Urinary bladder (tissue), 4 donors: ENCODE data around the gene KCNH5. TPM values are rescaled to one million over a fixed set of nuclear protein-coding genes. Genes with fewer than 3 reads are reported as not detected.

Experiments
- DNase-seq: peaks from one replicate; pipeline ENCODE4 v3.0.0-alpha.2; 2015; ENCODE audit errors: extremely low spot score
- H3K27ac ChIP-seq: one replicate; pipeline ENCODE4 v1.5.1; 2013; ENCODE audit warnings: low read depth, mild to moderate bottlenecking, moderate library complexity
- H3K36me3 ChIP-seq: one replicate; pipeline ENCODE4 v1.6.1; 2013; ENCODE audit warnings: mild to moderate bottlenecking, moderate library complexity; ENCODE audit not compliant: insufficient read depth
- H3K4me1 ChIP-seq: one replicate; pipeline ENCODE4 v1.6.1; 2013; ENCODE audit warnings: mild to moderate bottlenecking, moderate library complexity; ENCODE audit not compliant: insufficient read depth
- H3K4me3 ChIP-seq: one replicate; pipeline ENCODE4 v1.5.1; 2013; ENCODE audit warnings: low read depth, low read length
- WGBS: extraction: QIAGEN DNeasy Blood & Tissue Kit; methylation state at CpG from one replicate; pipeline ENCODE4 v1.1.7; 2013; 5-methylcytosine and 5-hydroxymethylcytosine counted together
- polyA plus RNA-seq: library from polyadenylated mRNA; stranded (reverse); fragments of 200-250 nt; gene quantifications from one replicate; pipeline ENCODE4 v1.2.3, GENCODE V29; 2013
- total RNA-seq: library from RNA; depleted of rRNA; stranded (reverse); fragments of >200 nt; gene quantifications from one replicate; pipeline ENCODE4 v1.2.3, GENCODE V29; 2014
- donor health status: healthy with polysubstance abuse.
- donor health status: healthy.

The KCNH5 gene
- total and polyA plus RNA-seq, 2 donors, result 0.10 to 6.7 TPM

- no peaks in the 10 kb centered on the region for H3K36me3 ChIP-seq
- WGBS, result 57% methylated on average over 4 of the region's 4 CpGs
- H3K4me3 ChIP-seq, result no peak overlapping the region
- peak; percentile 73 for DNase-seq
- peak overlapping the region; percentile 60 for H3K27ac ChIP-seq
- no peaks in the 10 kb centered on the region for H3K4me1 ChIP-seq
These were observed 353.4 kb downstream of the KCNH5 start for GRCh38 chr14:62691647-62692489.

- no peak for DNase-seq
- Histone ChIP-seq H3K27ac (no peak overlapping the region), H3K4me3 (no peak overlapping the region), H3K4me1 (no peaks in the 10 kb centered on the region), H3K36me3 (no peaks in the 10 kb centered on the region)
- 80% methylated on average over 1 of the region's 1 CpG for WGBS
These were observed 355.5 kb downstream of the KCNH5 start for GRCh38 chr14:62689733-62690132.

- 93% methylated on average over 2 of the region's 2 CpGs for WGBS
- H3K4me1 ChIP-seq, result no peaks in the 10 kb centered on the region
- no peaks in the 10 kb centered on the region for H3K36me3 ChIP-seq
- no peak overlapping the region for H3K4me3 ChIP-seq
- no peak overlapping the region for H3K27ac ChIP-seq
- DNase-seq, result no peak
These were observed 357.4 kb downstream of the KCNH5 start for GRCh38 chr14:62687818-62688217.

- no peak overlapping the region for H3K27ac ChIP-seq
- 54% methylated on average over 2 of the region's 2 CpGs for WGBS
- no peak overlapping the region for H3K4me3 ChIP-seq
- H3K36me3 ChIP-seq, result no peaks in the 10 kb centered on the region
- no peaks in the 10 kb centered on the region for H3K4me1 ChIP-seq
- no peak for DNase-seq
These were observed 360.9 kb downstream of the KCNH5 start for GRCh38 chr14:62684376-62684775.

GRCh38 chr14:62682208-62682607 lies 363.1 kb downstream of the KCNH5 start:
- H3K36me3 ChIP-seq, result no peaks in the 10 kb centered on the region
- WGBS, result 83% methylated on average over 7 of the region's 7 CpGs
- no peaks in the 10 kb centered on the region for H3K4me1 ChIP-seq
- no peak overlapping the region for H3K27ac ChIP-seq
- DNase-seq, result no peak
- no peak overlapping the region for H3K4me3 ChIP-seq

- DNase-seq, result no peak
- H3K4me1 ChIP-seq, result no peaks in the 10 kb centered on the region
- H3K27ac ChIP-seq, result no peak overlapping the region
- no peak overlapping the region for H3K4me3 ChIP-seq
- 67% methylated on average over 4 of the region's 4 CpGs for WGBS
- no peaks in the 10 kb centered on the region for H3K36me3 ChIP-seq
These were observed 370.6 kb downstream of the KCNH5 start for GRCh38 chr14:62674563-62675237.

- Histone ChIP-seq H3K4me1 (no peaks in the 10 kb centered on the region), H3K4me3 (no peak overlapping the region), H3K36me3 (no peaks in the 10 kb centered on the region), H3K27ac (no peak overlapping the region)
- WGBS, result 81% methylated on average over 4 of the region's 4 CpGs
- DNase-seq, result no peak
These were observed 372.1 kb downstream of the KCNH5 start for GRCh38 chr14:62673014-62673755.

- 76% methylated on average over 2 of the region's 2 CpGs for WGBS
- DNase-seq, result no peak
- no peak overlapping the region for H3K27ac ChIP-seq
- no peaks in the 10 kb centered on the region for H3K4me1 ChIP-seq
- H3K36me3 ChIP-seq, result no peaks in the 10 kb centered on the region
- H3K4me3 ChIP-seq, result no peak overlapping the region
These were observed 374.7 kb downstream of the KCNH5 start for GRCh38 chr14:62670526-62670925.

GRCh38 chr14:62667421-62667914 lies 377.8 kb downstream of the KCNH5 start:
- Histone ChIP-seq H3K4me1 (no peaks in the 10 kb centered on the region), H3K36me3 (no peaks in the 10 kb centered on the region), H3K27ac (no peak overlapping the region), H3K4me3 (no peak overlapping the region)
- WGBS, result 74% methylated on average over 4 of the region's 4 CpGs
- no peak for DNase-seq

- H3K27ac ChIP-seq, result no peak overlapping the region
- no peaks in the 10 kb centered on the region for H3K36me3 ChIP-seq
- no peak overlapping the region for H3K4me3 ChIP-seq
- H3K4me1 ChIP-seq, result no peaks in the 10 kb centered on the region
- WGBS, result 1% methylated on average over 3 of the region's 3 CpGs
- no peak for DNase-seq
These were observed 380.0 kb downstream of the KCNH5 start for GRCh38 chr14:62665286-62665685.

GRCh38 chr14:62663456-62663821 lies 381.8 kb downstream of the KCNH5 start:
- H3K4me1 ChIP-seq, result no peaks in the 10 kb centered on the region
- H3K4me3 ChIP-seq, result no peak overlapping the region
- H3K27ac ChIP-seq, result no peak overlapping the region
- WGBS, result 92% methylated on average over 4 of the region's 4 CpGs
- H3K36me3 ChIP-seq, result no peaks in the 10 kb centered on the region
- DNase-seq, result no peak

- Histone ChIP-seq H3K36me3 (no peaks in the 10 kb centered on the region), H3K4me3 (no peak overlapping the region), H3K4me1 (no peaks in the 10 kb centered on the region), H3K27ac (no peak overlapping the region)
- no peak for DNase-seq
- 23% methylated on average over 11 of the region's 11 CpGs for whole genome bisulfite sequencing
These were observed 382.3 kb downstream of the KCNH5 start for GRCh38 chr14:62662811-62663455.

GRCh38 chr14:62661818-62662217 lies 383.4 kb downstream of the KCNH5 start:
- Histone ChIP-seq H3K27ac (no peak overlapping the region), H3K4me1 (no peaks in the 10 kb centered on the region), H3K36me3 (no peaks in the 10 kb centered on the region), H3K4me3 (no peak overlapping the region)
- WGBS, result 96% methylated on average over 1 of the region's 1 CpG
- DNase-seq, result no peak
